Right forelimb (tissue), 1 donor: ENCODE results near the gene IFI27L1.

ENCODE experiments used
- DNase-seq: peaks from one replicate; pipeline ENCODE4 v3.0.0-alpha.2; 2018

The IFI27L1 gene

GRCh38 chr14:94138251-94138650 is 57.1 kb downstream of the IFI27L1 start:
- no peak for DNase-seq

- no peak for DNase-seq
Measured at GRCh38 chr14:94139006-94139405, 57.9 kb downstream of the IFI27L1 start.

- no peak for DNase-seq
Measured at GRCh38 chr14:94139421-94139820, 58.3 kb downstream of the IFI27L1 start.

GRCh38 chr14:94142247-94142646 is 61.1 kb downstream of the IFI27L1 start:
- DNase-seq = no peak

GRCh38 chr14:94142836-94143235 is 61.7 kb downstream of the IFI27L1 start:
- no peak for DNase-seq

GRCh38 chr14:94143239-94143638 is 62.1 kb downstream of the IFI27L1 start:
- no peak for DNase-seq

- no peak for DNase-seq
Measured at GRCh38 chr14:94143711-94144110, 62.6 kb downstream of the IFI27L1 start.

GRCh38 chr14:94144765-94145164 is 63.7 kb downstream of the IFI27L1 start:
- DNase-seq = no peak

GRCh38 chr14:94145902-94146527 is 64.9 kb downstream of the IFI27L1 start:
- DNase-seq = no peak
